IMR-90 (cell line): ENCODE data around the gene SNX1. TPM values are rescaled to one million over a fixed set of nuclear protein-coding genes. Genes with fewer than 3 reads are reported as not detected.

ENCODE experiments used
- ATAC-seq: fragments of 200-7000 bp; cut with Tn5 transposase; 2 replicates; pipeline ENCODE4 v1.9.1; 2020; ENCODE audit warnings: low read depth, mild to moderate bottlenecking, moderate library complexity
- BruUV-seq: library from RNA; stranded (reverse); fragments of 400-500 nt; replicated peaks from 2 replicates; lab custom pipeline; 2021; lab: Mats Ljungman, UMichigan
- CTCF ChIA-PET: fragments of 300-600 bp; formaldehyde crosslinking; extraction: SDS; loops from one replicate; lab custom pipeline; 2021; ENCODE audit warnings: antibody characterized with exemption; lab: Yijun Ruan, JAX
- POLR2A ChIA-PET: fragments of 300-600 bp; sonication (Branson Sonifier 250); formaldehyde crosslinking; loops from one replicate; lab custom pipeline; 2022; ENCODE audit warnings: antibody characterized with exemption; ENCODE audit not compliant: unreplicated experiment; lab: Charles Lee
- DNase-seq: peaks from one replicate; pipeline ENCODE4 v3.0.0; 2013
- H2AFZ ChIP-seq: replicated peaks from 2 replicates; pipeline ENCODE3; 2013; ENCODE audit warnings: low read length, mild to moderate bottlenecking; ENCODE audit not compliant: poor library complexity
- H2AK5ac ChIP-seq: 2 replicates; pipeline ENCODE4 v1.6.1; 2013; ENCODE audit warnings: low read depth, low read length, inconsistent platforms
- H2AK9ac ChIP-seq: replicated peaks from 2 replicates; pipeline ENCODE3; 2013; ENCODE audit warnings: mild to moderate bottlenecking, low read depth, low read length, moderate library complexity; ENCODE audit not compliant: poor library complexity
- H2BK120ac ChIP-seq: 2 replicates; pipeline ENCODE4 v1.6.1; 2013; ENCODE audit warnings: low read depth, low read length, inconsistent platforms
- H2BK15ac ChIP-seq: 3 replicates; pipeline ENCODE4 v1.6.1; 2013; ENCODE audit warnings: low read depth, low read length, inconsistent platforms
- H2BK20ac ChIP-seq: 2 replicates; pipeline ENCODE4 v1.6.1; 2013; ENCODE audit warnings: low read depth, mild to moderate bottlenecking, inconsistent platforms, low read length, moderate library complexity
- H2BK5ac ChIP-seq: 2 replicates; pipeline ENCODE4 v1.6.1; 2013; ENCODE audit warnings: mild to moderate bottlenecking, low read depth, low read length, inconsistent platforms; ENCODE audit not compliant: poor library complexity, severe bottlenecking
- H3K14ac ChIP-seq: replicated peaks from 2 replicates; pipeline ENCODE4 v1.6.1; 2013; ENCODE audit warnings: low read depth, low read length, inconsistent platforms
- H3K18ac ChIP-seq: 2 replicates; pipeline ENCODE4 v1.6.1; 2013; ENCODE audit warnings: low read depth, low read length, control low read depth
- H3K23ac ChIP-seq: 2 replicates; pipeline ENCODE4 v1.6.1; 2013; ENCODE audit warnings: low read depth, low read length, inconsistent platforms
- H3K27ac ChIP-seq: 2 replicates; pipeline ENCODE4 v1.5.1; 2013; ENCODE audit warnings: mild to moderate bottlenecking, control low read depth, low read length; ENCODE audit not compliant: insufficient read depth
- H3K27me3 ChIP-seq: 2 replicates; pipeline ENCODE4 v1.6.1; 2013; ENCODE audit warnings: low read length; ENCODE audit not compliant: control insufficient read depth, insufficient read depth
- H3K36me3 ChIP-seq: 2 replicates; pipeline ENCODE4 v1.6.1; 2013; ENCODE audit warnings: low read length, mixed read lengths; ENCODE audit not compliant: control insufficient read depth, insufficient read depth
- H3K4ac ChIP-seq: 2 replicates; pipeline ENCODE4 v1.6.1; 2013; ENCODE audit warnings: low read depth, low read length, inconsistent platforms
- H3K4me1 ChIP-seq: 2 replicates; pipeline ENCODE4 v1.6.1; 2013; ENCODE audit warnings: low read length, mixed read lengths; ENCODE audit not compliant: control insufficient read depth, insufficient read depth
- H3K4me2 ChIP-seq: 2 replicates; pipeline ENCODE4 v1.6.1; 2013; ENCODE audit warnings: low read depth, mild to moderate bottlenecking, control low read depth, low read length, moderate library complexity
- H3K4me3 ChIP-seq: 2 replicates; pipeline ENCODE4 v1.5.1; 2013; ENCODE audit warnings: low read depth, mild to moderate bottlenecking, control low read depth, low read length, moderate library complexity; ENCODE audit not compliant: insufficient read depth
- H3K56ac ChIP-seq: 2 replicates; pipeline ENCODE4 v1.6.1; 2013; ENCODE audit warnings: low read length, inconsistent platforms; ENCODE audit not compliant: insufficient read depth; ENCODE audit errors: extremely low read depth
- H3K79me1 ChIP-seq, 2 experiments: 2 replicates each; pipeline ENCODE4 v1.6.1; 2013; ENCODE audit warnings: low read length in 2 of 2, inconsistent platforms in 1 of 2, low read depth in 1 of 2
- H3K9ac ChIP-seq: 2 replicates; pipeline ENCODE4 v1.6.1; 2013; ENCODE audit warnings: low read depth, low read length, control low read depth
- H3K9me1 ChIP-seq: 2 replicates; pipeline ENCODE4 v1.6.1; 2013; ENCODE audit warnings: low read length, inconsistent platforms; ENCODE audit not compliant: insufficient read depth
- H3K9me3 ChIP-seq: 2 replicates; pipeline ENCODE4 v1.6.1; 2013; ENCODE audit warnings: low read length; ENCODE audit not compliant: control insufficient read depth, insufficient read depth
- H4K20me1 ChIP-seq: 2 replicates; pipeline ENCODE4 v1.6.1; 2013; ENCODE audit warnings: low read length, inconsistent platforms; ENCODE audit not compliant: insufficient read depth
- H4K5ac ChIP-seq: 2 replicates; pipeline ENCODE4 v1.6.1; 2013; ENCODE audit warnings: mild to moderate bottlenecking, low read depth, low read length, control low read depth
- H4K8ac ChIP-seq, 2 experiments: 2 replicates each; pipeline ENCODE4 v1.6.1; 2013; ENCODE audit warnings: low read depth in 2 of 2, low read length in 2 of 2, control low read depth in 1 of 2, inconsistent platforms in 1 of 2
- H4K91ac ChIP-seq: 2 replicates; pipeline ENCODE4 v1.6.1; 2013; ENCODE audit warnings: low read depth, low read length, inconsistent platforms; ENCODE audit not compliant: insufficient read depth
- MXI1 ChIP-seq: IDR thresholded peaks from 2 replicates; pipeline ENCODE4 v1.6.1; 2012; ENCODE audit warnings: low read depth, mild to moderate bottlenecking, low read length, moderate library complexity, borderline replicate concordance
- SMC3 ChIP-seq: fragments of 150-350 bp; IDR thresholded peaks from 2 replicates; pipeline ENCODE4 v1.6.1; 2016; ENCODE audit warnings: low read depth, mild to moderate bottlenecking, antibody characterized with exemption, low read length, moderate library complexity
- WGBS, 2 experiments: methylation state at CpG; one replicate each; pipeline versions ENCODE4 v1.1.5 to v1.1.7; 2013; ENCODE audit warnings: missing lambda C conversion rate in 2 of 2; ENCODE audit not compliant: insufficient read length in 1 of 2; ENCODE audit errors: extremely low coverage in 2 of 2; 5-methylcytosine and 5-hydroxymethylcytosine counted together
- dilution Hi-C: fragments of 300-500 bp; cut with HindIII; formaldehyde crosslinking; loops from one replicate; pipeline ENCODE4 v1.14.3; 2018; ENCODE audit warnings: low sequenced_read_pairs; ENCODE audit not compliant: unreplicated experiment
- in situ Hi-C: fragments of 300-500 bp; cut with MboI; formaldehyde crosslinking; loops from 3 replicates; pipeline ENCODE4 v1.14.3; 2019; ENCODE audit warnings: low sequenced_read_pairs, inconsistent platforms, mixed read lengths
- intact Hi-C: fragments of 100-400 bp; cut with micrococcal nuclease; formaldehyde crosslinking; loops from 2 replicates; pipeline ENCODE4 v1.10.0; 2022
- polyA plus RNA-seq, 3 experiments: library from polyadenylated mRNA; depleted of rRNA; stranded (reverse); fragments of >200 nt; gene quantifications; 2 replicates each; pipeline ENCODE4 v1.2.3, GENCODE V29; 2012; ENCODE audit warnings: low replicate concordance in 1 of 3
- total RNA-seq: library from RNA; depleted of rRNA; stranded (reverse); fragments of >200 nt; gene quantifications from 2 replicates; pipeline ENCODE4 v1.2.3, GENCODE V29; 2012

SNX1 gene
- total and polyA plus RNA-seq, 2 of the 4 experiments (the other 2 are of a cell fraction), result 35.3 to 72.3 TPM

GRCh38 chr15:64162478-64162868 is 66.7 kb downstream of the SNX1 start:
- ChIA-PET POLR2A (interaction anchor here (0.6 to 1.6 kb wide), 3 partner anchors 9 to 1023 kb away, joined by 3 to 7 read pairs (median 4); partner anchors contain the start of gene CLPX), CTCF (interaction anchor here (0.7 kb wide), 1 partner anchor 8 kb away, joined by 3 read pairs; no protein-coding TSS in a partner anchor)
- Histone ChIP-seq H3K27me3 (no peaks in the 10 kb centered on the region), H3K36me3 (peaks cover 32% of the 10 kb centered on the region), H3K9ac (peak overlapping the region; percentile 97), H4K5ac (peak overlapping the region; percentile 59; the same call in 1 of the 2 replicates), H4K20me1 (peaks cover 37% of the 10 kb centered on the region), H3K18ac (peak overlapping the region; percentile 54; the same call in 1 of the 2 replicates), H2AK5ac (peak overlapping the region; percentile 93), H2BK20ac (no peak overlapping the region), H3K27ac (peak overlapping the region; percentile 97), H3K14ac (peak overlapping the region; percentile 98), H2AFZ (peak overlapping the region; percentile 96), H2AK9ac (peak overlapping the region; percentile 99), H4K91ac (peak overlapping the region; percentile 89), H3K4me1 (peaks cover 6% of the 10 kb centered on the region), H3K56ac (peak overlapping the region; percentile 93), H2BK5ac (peak overlapping the region; percentile 86), H3K9me3 (no peaks in the 10 kb centered on the region), H3K79me1 (peaks cover 19 to 38% of the 10 kb centered on the region in 2 experiments), H4K8ac (peak overlapping the region; percentile 74 to 90), H3K4ac (peak overlapping the region; percentile 97), H3K4me2 (peak overlapping the region; percentile 91), H3K23ac (peak overlapping the region; percentile 92; the same call in 1 of the 2 replicates), H2BK15ac (no peak overlapping the region), H2BK120ac (no peak overlapping the region), H3K9me1 (peaks cover 14% of the 10 kb centered on the region), H3K4me3 (peak overlapping the region; percentile 92)
- WGBS, 2 experiments, result no CpG with 5 or more reads among the region's 21 CpGs
- ATAC-seq (peak; percentile 46), DNase-seq (no peak)
- in situ Hi-C loops, result no loop called here
- intact Hi-C loops, result no loop called here
- no TSS peak for BruUV-seq
- no peak for TF ChIP-seq SMC3
- TF ChIP-seq MXI1, result peak; percentile 85
- dilution Hi-C loops, result no loop called here
